Right kidney (tissue), 9 donors: Measurements from ENCODE around the gene ATP6V1G2.
A peak's percentile ranks its signal among the peaks of the same experiment; 100 is the strongest.
"Not testable (repeated sequence)": the region's sequence is repeated elsewhere in the genome, so short reads cannot be mapped to it uniquely, and the experiment has no call there.

Experiments
- DNase-seq: peaks from one replicate; pipeline ENCODE4 v3.0.0-alpha.2; 2016
- long read RNA-seq, 8 donors: transcript quantifications; one replicate each; lab custom pipeline, GENCODE V29; 2026

The ATP6V1G2 gene
- long read RNA-seq, donor 1, transcript ATP6V1G2-205 (3 exons, 1,588 nt): major isoform, 5 of 5 reads
- long read RNA-seq, donor 1, partial matches to known transcripts: 0 of 5 reads
- long read RNA-seq, donor 1, other reads (novel, unspliced or antisense): 0 of 5 reads
- long read RNA-seq, donor 2, partial matches to known transcripts: 0 of 1 reads
- long read RNA-seq, donor 2, other reads (novel, unspliced or antisense): 0 of 1 reads
- long read RNA-seq, donor 3, partial matches to known transcripts: 0 of 3 reads
- long read RNA-seq, donor 3, other reads (novel, unspliced or antisense): 0 of 3 reads
- long read RNA-seq, donor 4, partial matches to known transcripts: 0 of 4 reads
- long read RNA-seq, donor 4, other reads (novel, unspliced or antisense): 0 of 4 reads
- long read RNA-seq, donor 5: 0 reads
- long read RNA-seq, donor 6, partial matches to known transcripts: 0 of 1 reads
- long read RNA-seq, donor 6, other reads (novel, unspliced or antisense): 0 of 1 reads
- long read RNA-seq, donor 7, transcript ATP6V1G2-205 (3 exons, 1,588 nt): major isoform, 6 of 6 reads
- long read RNA-seq, donor 7, partial matches to known transcripts: 0 of 6 reads
- long read RNA-seq, donor 7, other reads (novel, unspliced or antisense): 0 of 6 reads
- long read RNA-seq, donor 8, transcript ATP6V1G2-205 (3 exons, 1,588 nt): major isoform, 6 of 25 reads
- long read RNA-seq, donor 8, partial matches to known transcripts: 0 of 25 reads
- long read RNA-seq, donor 8, other reads (novel, unspliced or antisense): 19 of 25 reads

DNA sequence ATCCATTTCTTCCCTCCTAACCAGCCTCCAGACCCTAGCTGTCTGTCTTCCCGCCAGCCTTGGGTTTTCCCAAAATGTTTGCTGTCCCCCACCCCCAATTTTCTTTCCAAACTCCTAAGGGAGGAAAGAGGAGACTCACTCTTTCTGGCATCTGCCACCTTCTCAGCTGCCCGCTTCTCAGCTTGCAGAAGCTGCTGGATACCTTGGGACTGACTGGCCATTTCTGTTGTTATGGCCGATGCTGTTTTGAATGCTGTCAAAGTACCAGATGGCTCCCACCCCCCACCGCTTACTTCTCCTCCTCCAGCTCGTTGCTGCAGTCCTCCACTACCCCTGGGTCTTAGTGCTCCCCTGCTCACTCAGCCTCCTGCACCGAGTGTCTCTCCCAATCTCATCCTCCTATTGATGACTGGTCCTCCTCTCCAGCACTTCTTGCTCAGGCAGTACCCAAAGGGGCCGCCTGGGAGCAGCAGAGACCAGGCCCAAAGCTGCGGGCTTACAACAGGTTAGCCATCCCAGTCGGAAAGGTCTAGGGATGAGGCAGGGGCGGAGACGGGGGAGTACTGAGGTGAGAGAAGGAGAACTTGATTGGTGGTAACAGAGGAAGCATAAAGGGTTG is at the start of gene ATP6V1G2:
TSS of gene ATP6V1G2 (minus strand) at position 270 of the 619 bp plus-strand sequence. CDS start at position 221, 49 bp downstream.
- no peak for DNase-seq

- DNase-seq: no peak
These were observed 46.0 kb upstream of the ATP6V1G2 start for GRCh38 chr6:31592396-31592771.

- DNase-seq: not testable (repeated sequence)
These were observed 44.3 kb upstream of the ATP6V1G2 start for GRCh38 chr6:31590691-31591090.

GRCh38 chr6:31588871-31589650 is 42.7 kb upstream of the ATP6V1G2 start:
- DNase-seq: no peak

DNA sequence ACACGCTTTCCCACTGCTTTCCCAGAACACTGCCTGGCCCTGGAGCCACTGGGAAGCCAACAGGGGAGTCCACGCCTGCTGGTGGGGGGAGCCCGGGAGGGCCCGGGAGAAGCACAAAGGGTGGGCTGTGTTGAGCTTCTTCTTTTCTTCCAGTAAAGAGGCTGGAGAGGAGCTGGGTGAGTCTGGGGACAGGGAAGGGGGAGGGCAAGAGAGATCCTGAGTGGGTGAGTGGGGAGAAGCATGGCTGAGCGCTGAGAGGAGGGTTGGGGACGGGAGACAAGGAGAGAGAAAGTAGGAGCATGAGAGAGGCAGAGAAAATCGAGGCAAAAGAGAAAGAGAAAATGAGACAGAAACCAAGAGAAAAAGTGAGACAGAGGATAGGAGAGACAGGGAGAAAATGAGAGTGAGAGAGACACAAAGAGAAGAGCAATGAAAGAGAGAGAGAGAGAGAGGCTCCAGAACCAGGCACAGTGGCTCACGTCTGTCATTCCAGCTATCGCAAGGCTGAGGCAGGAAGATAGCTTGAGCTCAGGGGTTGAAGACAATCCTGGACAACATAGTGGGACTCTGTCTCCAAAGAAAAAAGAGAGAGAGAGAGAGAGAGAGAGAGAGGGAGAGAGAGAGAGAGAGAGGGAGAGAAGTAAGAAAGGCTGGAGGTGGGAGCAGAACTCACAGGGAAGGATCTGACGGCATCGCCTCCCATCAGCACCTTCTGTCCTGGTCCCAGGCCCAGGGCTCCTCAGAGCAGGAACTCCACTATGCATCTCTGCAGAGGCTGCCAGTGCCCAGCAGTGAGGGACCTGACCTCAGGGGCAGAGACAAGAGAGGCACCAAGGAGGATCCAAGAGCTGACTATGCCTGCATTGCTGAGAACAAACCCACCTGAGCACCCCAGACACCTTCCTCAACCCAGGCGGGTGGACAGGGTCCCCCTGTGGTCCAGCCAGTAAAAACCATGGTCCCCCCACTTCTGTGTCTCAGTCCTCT is 41.7 kb upstream of the ATP6V1G2 start:
- no peak for DNase-seq

GRCh38 chr6:31586599-31587281 is 40.3 kb upstream of the ATP6V1G2 start:
- DNase-seq: no peak

- DNase-seq: no peak
These were observed 39.6 kb upstream of the ATP6V1G2 start, which contains the start of gene LST1 for GRCh38 chr6:31586008-31586407. Gene LST1 (plus strand): TSS chr6:31586277. CDS start chr6:31587300, 1,023 bp downstream.

GRCh38 chr6:31585491-31585890 is 39.1 kb upstream of the ATP6V1G2 start:
- no peak for DNase-seq

- no peak for DNase-seq
These were observed 35.8 kb upstream of the ATP6V1G2 start, which contains the start of gene LTB for GRCh38 chr6:31582230-31582643. Gene LTB (minus strand): TSS chr6:31582424. CDS start chr6:31582417, 7 bp downstream.

DNA sequence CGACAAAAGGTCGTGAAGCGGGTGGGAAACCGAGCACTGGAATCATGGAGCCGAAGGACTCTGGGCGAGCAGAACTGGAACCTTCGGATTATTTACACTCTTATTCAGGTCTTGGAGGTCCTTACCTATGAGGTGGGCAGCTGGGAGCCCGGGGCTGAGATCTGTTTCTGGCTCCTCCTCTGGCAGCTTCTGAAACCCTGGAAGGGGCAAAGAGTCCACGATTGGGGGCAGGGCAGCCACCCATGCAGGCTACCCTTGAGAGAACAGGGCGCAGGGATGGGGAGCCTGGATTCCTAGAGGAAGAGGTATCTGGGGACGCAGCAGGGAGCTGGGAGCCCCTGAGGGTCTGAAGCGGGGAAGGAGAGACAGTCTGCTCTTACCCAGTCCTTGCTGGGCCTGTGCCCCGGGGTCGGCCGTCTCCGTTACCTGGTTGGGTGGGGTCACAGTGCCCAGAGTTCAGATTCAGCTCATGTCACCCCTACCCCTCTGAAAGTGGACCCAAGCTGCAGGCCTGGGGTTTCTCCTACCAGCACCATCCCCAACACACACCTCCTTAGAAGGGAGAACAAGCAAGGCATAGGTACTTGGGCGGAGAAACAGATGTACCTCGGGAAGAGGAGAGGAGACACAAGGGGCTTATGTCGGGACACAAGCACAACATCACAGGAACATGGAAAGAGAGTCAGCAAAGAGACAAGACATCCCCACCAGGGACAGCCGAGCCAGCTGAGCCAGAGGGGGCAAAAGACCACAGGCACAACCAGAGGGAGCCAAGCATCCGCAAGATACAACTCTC is 35.2 kb upstream of the ATP6V1G2 start:
- DNase-seq: no peak

DNA sequence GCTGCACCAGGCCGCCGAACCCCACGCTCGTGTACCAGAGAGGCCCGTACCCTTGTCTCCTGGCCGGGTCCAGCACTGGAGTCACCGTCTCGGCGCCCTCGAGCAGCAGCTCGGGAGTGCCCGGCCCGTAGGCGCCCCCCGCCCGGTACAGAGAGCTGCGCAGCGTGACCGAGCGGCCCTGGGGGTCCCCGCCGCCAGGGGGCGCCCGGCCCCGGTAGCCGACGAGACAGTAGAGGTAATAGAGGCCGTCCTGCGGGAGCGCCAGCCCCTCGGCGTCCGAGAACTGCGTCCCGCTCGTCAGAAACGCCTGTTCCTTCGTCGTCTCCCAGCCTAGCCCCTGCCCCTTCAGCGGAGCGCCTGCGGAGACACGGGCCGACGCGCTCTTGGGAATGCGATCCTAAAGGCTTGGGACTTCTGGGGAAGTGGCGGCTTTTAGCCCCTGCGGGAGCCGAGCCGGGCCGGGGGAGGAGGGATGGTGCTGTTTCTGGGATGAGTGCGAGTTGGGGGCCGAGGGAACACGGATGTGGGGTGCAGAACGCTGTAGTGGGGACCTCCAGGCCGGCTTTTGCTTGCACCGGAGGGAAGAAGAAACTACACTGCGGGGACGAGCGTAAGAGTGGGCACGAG is 34.5 kb upstream of the ATP6V1G2 start:
- peak; percentile 91 for DNase-seq

GRCh38 chr6:31580438-31580740 is 34.0 kb upstream of the ATP6V1G2 start:
- no peak for DNase-seq

GRCh38 chr6:31579546-31580437 is 33.4 kb upstream of the ATP6V1G2 start:
- no peak for DNase-seq

DNA sequence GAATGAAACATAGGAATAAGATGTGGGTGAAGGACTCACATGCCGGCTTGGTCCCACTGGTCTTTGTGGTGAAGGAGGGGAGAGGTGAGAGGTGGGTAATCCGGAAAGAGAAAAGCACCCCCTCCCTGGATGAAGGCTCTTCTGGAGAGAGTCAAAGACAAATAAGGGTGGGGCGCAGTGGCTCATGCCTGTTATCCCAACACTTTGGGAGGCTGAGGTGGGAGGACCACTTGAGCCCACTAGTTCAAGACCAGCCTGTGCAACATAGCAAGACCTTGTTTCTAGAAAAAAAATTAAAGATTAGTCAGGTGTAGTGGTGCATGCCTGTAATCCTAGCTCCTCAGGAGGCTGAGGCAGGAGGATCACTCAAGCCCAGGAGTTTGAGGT is 32.7 kb upstream of the ATP6V1G2 start:
- DNase-seq: no peak

DNA sequence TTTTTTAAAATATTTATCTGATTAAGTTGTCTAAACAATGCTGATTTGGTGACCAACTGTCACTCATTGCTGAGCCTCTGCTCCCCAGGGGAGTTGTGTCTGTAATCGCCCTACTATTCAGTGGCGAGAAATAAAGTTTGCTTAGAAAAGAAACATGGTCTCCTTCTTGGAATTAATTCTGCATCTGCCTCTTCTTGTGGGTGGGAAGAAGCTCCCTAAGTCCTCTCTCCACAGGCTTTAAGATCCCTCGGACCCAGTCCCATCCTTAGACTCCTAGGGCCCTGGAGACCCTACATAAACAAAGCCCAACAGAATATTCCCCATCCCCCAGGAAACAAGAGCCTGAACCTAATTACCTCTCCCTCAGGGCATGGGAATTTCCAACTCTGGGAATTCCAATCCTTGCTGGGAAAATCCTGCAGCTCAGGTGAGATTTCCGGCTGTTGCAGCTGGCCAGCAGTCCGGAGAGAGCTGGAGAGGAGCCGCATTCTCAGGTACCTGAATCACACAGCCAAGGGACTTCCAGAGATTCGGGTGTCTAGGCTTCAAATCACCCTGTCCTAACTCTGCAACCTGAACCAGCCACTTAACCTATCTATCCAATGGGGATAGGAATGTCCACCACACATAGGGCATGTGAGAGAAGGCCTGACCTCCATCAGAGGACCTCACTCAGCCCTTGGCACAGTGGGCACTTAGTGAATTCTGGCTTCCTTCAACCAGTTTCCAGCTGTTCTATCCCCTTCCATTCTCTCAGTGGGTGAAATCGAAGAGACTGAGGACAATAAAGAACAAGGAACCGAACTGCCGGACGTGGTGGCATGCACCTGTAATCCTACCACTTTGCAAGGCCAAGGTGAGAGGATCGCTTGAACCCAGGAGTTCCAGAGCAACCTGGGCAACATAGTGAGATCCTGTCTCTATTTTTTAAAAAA is 32.0 kb upstream of the ATP6V1G2 start:
- no peak for DNase-seq

DNA sequence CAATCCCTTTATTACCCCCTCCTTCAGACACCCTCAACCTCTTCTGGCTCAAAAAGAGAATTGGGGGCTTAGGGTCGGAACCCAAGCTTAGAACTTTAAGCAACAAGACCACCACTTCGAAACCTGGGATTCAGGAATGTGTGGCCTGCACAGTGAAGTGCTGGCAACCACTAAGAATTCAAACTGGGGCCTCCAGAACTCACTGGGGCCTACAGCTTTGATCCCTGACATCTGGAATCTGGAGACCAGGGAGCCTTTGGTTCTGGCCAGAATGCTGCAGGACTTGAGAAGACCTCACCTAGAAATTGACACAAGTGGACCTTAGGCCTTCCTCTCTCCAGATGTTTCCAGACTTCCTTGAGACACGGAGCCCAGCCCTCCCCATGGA is 31.2 kb upstream of the ATP6V1G2 start:
- no peak for DNase-seq
